ENCODE measurements around the gene SCUBE1.

Gene SCUBE1

DNA sequence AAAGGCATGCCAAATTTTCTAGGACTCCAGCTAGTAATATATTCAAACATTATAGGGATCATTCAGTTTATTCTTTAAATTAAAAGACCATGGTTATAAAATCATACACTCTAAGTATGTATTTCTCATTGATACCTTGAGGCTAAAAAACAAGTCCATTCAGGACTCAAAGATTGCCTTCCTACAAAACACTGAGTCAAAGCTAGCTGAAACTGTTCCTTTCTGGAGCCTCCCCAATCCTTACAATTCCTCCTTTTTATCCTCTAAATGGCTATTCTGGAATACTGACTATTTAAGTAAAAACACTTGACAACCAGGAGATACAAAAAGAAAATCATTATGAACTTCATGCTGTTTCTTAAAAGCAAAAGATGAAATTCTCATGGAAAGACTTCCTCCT, 151.3 kb downstream of the SCUBE1 start:
- CTCF ChIA-PET = no interaction called here
- no peak overlapping the region for H3K27ac ChIP-seq
- TF ChIP-seq, protein P1, sequence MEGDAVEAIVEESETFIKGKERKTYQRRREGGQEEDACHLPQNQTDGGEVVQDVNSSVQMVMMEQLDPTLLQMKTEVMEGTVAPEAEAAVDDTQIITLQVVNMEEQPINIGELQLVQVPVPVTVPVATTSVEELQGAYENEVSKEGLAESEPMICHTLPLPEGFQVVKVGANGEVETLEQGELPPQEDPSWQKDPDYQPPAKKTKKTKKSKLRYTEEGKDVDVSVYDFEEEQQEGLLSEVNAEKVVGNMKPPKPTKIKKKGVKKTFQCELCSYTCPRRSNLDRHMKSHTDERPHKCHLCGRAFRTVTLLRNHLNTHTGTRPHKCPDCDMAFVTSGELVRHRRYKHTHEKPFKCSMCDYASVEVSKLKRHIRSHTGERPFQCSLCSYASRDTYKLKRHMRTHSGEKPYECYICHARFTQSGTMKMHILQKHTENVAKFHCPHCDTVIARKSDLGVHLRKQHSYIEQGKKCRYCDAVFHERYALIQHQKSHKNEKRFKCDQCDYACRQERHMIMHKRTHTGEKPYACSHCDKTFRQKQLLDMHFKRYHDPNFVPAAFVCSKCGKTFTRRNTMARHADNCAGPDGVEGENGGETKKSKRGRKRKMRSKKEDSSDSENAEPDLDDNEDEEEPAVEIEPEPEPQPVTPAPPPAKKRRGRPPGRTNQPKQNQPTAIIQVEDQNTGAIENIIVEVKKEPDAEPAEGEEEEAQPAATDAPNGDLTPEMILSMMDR (conservative IDR thresholded peaks at IDR 0.05; ENCODE audit: low read depth) = no peak
- no peak for DNase-seq (ENCODE audit: low spot score)
- POLR2A ChIA-PET (ENCODE audit: low non-redundant PET) = no interaction called here

DNA sequence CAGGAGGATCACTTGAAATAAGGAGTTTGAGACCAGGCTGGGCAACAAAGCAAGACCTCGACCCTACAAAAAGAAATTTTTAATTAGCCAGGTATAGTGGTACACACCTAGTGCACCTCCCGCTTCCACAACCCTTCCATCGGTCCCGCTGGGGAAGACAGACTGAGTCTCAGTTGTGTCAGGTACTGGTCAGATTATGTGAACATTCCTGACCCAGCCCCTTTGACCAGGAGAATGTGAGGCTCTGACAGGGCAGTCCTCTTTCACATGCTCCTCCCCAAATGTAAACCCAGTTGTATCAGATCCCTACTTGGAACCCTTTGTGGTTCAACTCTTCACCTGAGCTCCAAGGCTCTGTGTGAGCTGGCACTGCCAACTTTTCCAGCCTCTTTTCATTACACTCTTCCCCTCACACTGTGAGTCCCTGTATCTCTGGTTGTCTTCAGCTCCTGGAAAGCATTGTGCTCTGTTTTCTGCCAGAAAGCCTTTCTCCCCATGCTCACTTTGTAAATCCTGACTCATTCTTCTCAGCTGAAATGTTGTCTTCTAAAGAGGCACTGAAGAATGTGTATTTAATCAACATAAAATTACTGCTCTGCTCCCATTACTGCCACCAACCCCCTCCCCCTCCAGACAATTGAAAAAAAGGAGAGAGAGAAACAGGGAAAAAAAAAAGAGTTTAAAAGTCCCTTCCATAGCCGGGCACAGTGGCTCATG, 154.2 kb downstream of the SCUBE1 start:
- ChIA-PET POLR2A (ENCODE audit: low non-redundant PET) (no interaction called here), CTCF (no interaction called here)

DNA sequence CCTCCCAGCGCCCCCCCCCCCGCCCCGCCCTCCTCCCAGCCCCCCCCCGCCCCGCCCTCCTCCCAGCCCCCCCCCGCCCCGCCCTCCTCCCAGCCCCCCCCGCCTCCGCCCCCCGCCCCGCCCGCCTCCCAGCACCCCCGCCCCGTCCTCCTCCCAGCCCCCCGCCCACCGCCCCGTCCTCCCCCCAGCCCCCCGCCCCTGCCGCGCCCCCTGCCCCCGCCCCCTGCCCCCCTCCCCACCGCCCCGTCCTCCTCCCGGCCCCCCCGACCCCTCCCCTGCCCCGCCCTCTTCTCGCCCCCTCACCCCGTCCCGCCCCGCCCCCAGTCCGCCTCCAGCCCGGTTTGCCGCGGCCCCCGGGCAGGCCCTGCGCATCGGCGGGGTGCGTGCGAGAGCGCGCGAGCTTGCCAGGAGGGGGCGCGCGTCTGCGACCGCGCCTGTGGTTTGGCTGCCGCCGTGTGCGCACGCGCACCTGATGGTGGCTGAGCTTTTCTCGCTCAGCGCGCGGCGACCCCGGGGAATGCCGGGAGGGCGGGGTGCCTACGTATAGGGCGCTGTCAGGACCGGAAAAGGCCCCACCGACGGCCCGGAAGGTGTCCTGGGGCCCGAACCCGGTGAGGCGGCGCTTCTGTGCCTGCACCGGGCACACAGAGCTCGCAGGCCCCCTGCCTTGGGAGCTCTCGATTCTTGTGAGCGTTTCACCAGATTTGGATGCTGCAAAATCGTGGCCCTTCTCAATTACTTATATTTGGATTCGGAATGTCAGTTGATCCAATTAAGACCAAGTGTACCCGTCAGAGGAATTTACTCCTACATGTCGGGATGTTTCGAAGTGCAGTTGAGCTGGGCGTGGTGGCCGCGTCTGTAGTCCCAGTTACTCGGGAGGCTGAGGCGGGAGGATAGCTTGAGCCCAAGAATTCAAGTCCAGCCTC, 155.7 kb downstream of the SCUBE1 start:
- CTCF ChIA-PET = interaction anchor here (0.5 to 0.6 kb wide), 2 partner anchors 94 to 769 kb away, joined by 3 read pairs; no protein-coding TSS in a partner anchor
- POLR2A ChIA-PET (ENCODE audit: low non-redundant PET) = interaction anchor here (0.9 kb wide), 1 partner anchor 24 kb away, joined by 3 read pairs; no protein-coding TSS in a partner anchor
- peak overlapping the region; percentile 91 for H3K27ac ChIP-seq
- peak; percentile 95 for DNase-seq (ENCODE audit: low spot score)
- TF ChIP-seq, protein P1 (conservative IDR thresholded peaks at IDR 0.05; ENCODE audit: low read depth) = peak; percentile 84

More for the DNA sequence above, 154.2 kb downstream of the SCUBE1 start:
- DNase-seq (ENCODE audit: low spot score) = no peak
- TF ChIP-seq, protein P1 (conservative IDR thresholded peaks at IDR 0.05; ENCODE audit: low read depth) = no peak
- H3K27ac ChIP-seq = no peak overlapping the region

DNA sequence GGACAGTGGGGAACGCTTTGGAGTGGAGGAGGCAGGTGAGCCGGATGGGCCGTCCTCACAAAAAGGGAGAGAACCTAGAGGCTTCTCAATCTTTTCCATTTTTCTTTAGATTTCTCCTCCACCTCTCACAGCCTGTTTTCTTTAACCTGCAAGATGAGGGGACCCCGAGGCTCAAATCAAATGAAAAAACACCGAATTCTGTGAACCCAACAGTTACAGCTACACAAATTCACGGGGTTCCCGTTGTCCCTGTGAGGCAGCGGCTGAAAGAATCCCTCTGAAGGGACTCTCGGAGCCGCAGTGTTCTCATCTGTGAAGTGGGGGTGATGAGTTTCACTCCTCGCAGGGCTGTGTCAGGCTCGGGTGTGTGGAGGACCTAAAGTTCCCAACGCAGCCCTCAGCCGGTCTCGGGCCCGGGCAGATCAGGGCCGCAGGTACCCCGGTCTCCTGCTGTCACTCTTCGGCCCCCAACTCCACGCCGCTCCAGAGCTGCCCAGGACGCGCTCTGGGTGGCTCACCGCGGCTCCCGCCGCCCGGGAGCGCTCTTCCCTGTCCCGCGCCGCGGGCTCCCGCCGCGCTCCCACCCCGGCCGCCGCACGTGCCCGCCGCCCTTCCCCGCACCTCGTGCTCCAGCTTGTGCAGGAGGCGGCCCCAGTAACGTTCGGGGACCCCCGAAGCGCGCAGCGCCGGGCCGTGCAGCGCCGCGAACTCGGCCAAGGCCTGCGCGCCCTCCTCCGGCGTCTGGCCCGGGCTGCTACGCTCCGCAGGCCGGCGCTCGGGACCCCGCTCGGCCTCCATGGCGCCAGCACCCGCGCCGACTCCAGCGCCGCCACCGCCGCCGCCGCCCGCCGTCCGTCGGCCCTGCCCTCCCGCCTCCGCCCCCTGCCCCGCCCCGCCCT, 156.7 kb downstream of the SCUBE1 start, which contains the start of gene TTLL12:
TSS of gene TTLL12 (minus strand) at position 863 of the 899 bp plus-strand sequence. CDS start at position 798, 65 bp downstream.
- DNase-seq (ENCODE audit: low spot score) = peak; percentile 63
- ChIA-PET POLR2A (ENCODE audit: low non-redundant PET) (interaction anchor here (0.9 kb wide), 1 partner anchor 23 kb away, joined by 3 read pairs; no protein-coding TSS in a partner anchor), CTCF (no interaction called here)

DNA sequence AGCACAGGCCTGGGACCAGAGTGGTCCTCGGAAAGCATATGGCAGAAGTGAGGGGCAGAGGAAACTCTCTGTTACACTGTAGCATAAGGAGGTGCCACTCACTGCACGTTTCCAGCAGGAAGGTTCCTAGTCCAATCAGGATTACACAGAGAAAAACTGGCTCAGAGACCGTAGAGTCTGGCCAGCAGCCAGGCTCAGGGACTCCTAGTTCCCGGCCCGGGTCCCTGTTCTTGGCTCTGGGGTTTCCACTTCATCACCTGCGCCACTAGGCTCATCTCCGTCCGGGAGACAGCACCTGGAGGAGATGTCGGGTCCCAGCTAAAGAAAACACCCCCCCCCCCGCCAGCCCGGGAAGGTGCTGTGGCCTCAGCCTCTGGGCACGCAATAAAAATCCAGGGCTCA, 157.3 kb downstream of the SCUBE1 start:
- peak overlapping the region; percentile 91 for H3K27ac ChIP-seq

More for the DNA sequence above, 156.7 kb downstream of the SCUBE1 start, which contains the start of gene TTLL12:
- TF ChIP-seq, protein P1 (conservative IDR thresholded peaks at IDR 0.05; ENCODE audit: low read depth) = no peak
- H3K27ac ChIP-seq = peak within 1 kb of the TSS; percentile 91

More for the DNA sequence above, 157.3 kb downstream of the SCUBE1 start:
- ChIA-PET CTCF (no interaction called here), POLR2A (ENCODE audit: low non-redundant PET) (no interaction called here)
- DNase-seq (ENCODE audit: low spot score) = peak; percentile 44
- TF ChIP-seq, protein P1 (conservative IDR thresholded peaks at IDR 0.05; ENCODE audit: low read depth) = no peak
